ENCODE measurements around the gene ALCAM.

ALCAM gene

DNA sequence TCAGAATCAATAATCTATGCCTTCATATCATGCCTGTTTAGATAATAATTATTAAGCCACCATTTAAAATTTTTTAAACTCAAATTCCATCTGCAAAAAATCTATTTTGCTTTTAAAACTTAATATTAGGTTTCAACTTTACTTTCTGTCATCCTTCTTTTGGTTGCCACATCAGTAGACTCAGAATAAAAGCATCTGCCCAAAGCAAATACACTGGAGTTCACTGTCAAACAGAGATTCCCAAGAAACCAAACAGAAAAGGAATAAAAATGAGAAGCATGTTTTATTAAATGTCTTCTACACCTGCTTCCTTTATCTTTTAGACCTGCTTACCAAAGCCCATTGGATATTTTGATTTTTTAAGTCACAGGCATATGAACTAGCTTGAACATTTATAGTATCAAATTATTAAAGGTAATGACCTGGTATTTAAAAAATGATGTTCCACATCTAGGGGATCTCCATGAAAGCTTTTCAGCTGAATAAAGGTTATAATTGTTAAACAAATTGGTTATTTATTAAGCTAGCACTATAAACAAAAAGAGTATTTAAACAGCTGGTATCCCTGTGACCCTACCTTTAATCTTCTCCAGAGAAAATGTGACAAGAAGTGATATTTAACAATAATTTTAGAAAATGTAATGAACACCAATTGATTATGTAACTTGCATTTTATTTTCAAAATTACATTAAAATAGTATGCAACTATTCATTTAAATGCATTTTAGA lies 62.5 kb downstream of the ALCAM start:
- DNase-seq (ENCODE audit: low spot score), result no peak

DNA sequence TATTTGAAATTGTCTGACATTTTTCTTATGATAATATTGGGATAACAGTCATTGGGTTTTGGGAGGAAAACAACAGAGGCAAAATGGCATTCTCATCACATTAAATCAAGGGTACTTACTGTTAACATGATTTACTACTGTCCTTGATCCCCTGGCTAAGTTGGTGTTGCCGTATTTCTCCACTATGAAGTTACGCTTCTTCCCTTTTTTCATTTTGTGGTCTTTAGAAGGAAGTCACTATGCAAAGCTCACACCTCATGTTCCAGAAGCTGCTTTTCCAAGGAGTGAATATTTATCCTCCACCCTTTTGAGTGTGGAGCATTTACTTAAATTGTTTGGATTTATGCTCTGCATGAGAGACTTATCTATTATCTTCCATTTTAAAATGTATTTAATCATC lies 63.7 kb downstream of the ALCAM start:
- DNase-seq (ENCODE audit: low spot score), result no peak

DNA sequence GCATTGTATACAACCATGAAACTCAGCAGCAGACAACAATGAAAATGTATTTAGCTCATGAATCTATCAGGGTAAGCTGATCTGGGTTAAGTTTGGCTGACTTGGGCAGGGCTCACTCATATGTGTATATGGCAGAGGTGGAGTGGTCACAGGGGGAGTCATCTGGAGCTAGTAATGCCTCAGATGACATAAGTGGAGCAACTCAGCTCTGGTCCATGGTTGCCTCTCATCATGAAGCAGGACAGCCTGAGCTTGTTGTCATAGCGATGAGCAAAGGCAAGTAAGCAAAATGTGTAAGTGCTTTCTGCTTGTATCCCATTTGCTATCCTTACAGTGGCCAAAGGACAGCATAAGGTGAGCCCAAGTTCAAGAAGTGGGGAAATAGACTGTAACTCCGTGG lies 64.5 kb downstream of the ALCAM start:
- DNase-seq (ENCODE audit: low spot score), result no peak

- DNase-seq (ENCODE audit: low spot score), result no peak
These were observed 68.6 kb downstream of the ALCAM start for GRCh38 chr3:105435277-105435676.

GRCh38 chr3:105436687-105437086 lies 70.0 kb downstream of the ALCAM start:
- no peak for DNase-seq (ENCODE audit: low spot score)

- no peak for DNase-seq (ENCODE audit: low spot score)
These were observed 73.4 kb downstream of the ALCAM start for GRCh38 chr3:105440113-105440512.

GRCh38 chr3:105444725-105445124 lies 78.0 kb downstream of the ALCAM start:
- DNase-seq (ENCODE audit: low spot score), result no peak

- peak; percentile 7 for DNase-seq (ENCODE audit: low spot score)
These were observed 81.8 kb downstream of the ALCAM start for GRCh38 chr3:105448338-105448982.

DNA sequence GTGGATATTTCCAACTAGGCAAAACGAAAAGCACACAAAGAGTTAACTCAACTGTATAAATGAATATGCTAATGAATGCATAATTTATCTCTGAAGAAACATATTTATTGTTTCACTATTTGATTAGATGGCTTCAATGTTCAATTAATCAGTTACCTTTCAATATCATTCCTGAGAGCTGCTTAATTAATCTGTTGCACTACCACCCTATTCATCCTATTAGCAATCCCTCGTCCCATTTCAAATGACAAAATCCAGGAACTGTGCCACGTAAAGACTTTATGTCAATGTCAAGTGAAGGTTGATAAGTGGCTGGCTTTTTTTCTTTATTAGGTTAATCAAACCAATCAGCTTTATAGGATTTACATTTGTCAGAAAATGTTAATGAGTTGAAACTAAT lies 82.7 kb downstream of the ALCAM start:
- no peak for DNase-seq (ENCODE audit: low spot score)

DNA sequence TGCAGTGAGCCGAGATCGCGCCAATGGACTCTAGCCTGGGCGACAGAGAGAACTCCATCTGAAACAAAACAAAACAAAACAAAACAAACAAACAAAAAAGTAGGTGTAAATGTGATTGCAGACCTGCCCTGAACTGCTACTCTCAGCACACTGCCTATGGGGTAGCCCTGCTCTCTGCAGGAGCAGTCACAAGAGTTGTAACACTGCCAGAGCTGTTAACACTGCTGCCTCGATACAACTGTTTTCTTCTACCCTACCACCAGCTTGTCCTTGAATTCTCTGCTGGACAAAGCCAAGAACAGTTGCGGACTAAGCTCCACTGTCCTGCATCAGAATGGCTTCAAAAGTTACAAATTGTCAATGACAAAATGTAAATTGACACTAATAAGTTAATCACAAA lies 89.3 kb downstream of the ALCAM start:
- no peak for DNase-seq (ENCODE audit: low spot score)

- DNase-seq (ENCODE audit: low spot score), result no peak
These were observed 92.0 kb downstream of the ALCAM start for GRCh38 chr3:105458518-105459215.

DNA sequence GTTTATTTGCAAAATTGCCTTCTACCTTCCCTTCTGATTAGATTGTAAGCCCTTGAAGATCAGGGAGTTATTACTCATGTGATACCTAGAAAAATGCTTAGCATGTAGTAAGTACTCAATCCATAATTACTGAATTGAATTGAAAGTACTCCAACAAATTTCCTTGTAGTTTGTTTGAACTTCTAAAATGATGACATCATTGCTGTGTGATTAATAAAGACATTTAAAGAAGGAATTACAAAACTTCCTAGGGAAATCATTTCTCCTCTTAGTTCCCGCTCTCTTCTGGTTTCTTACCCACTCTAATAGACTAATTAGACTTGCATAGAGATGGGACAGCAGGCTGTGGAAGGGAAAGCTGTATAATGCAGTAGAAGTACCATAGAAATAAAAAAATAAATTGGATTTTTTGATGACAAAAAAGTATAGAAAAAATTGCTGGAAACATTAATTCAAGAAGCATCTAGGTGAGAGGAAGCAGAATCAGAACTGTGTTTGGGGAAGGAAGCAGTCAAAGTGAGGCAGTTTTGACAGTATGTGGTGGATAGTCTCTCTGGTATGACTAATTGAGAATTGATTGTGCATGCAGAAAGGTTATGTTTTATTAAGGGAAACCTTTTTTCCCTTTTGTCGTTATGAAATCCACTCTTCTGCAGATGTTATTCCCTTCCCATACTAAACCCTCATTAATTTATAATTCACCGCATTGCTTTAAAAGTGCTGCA lies 93.0 kb downstream of the ALCAM start:
- DNase-seq (ENCODE audit: low spot score), result no peak

GRCh38 chr3:105463620-105464019 lies 96.9 kb downstream of the ALCAM start:
- no peak for DNase-seq (ENCODE audit: low spot score)

DNA sequence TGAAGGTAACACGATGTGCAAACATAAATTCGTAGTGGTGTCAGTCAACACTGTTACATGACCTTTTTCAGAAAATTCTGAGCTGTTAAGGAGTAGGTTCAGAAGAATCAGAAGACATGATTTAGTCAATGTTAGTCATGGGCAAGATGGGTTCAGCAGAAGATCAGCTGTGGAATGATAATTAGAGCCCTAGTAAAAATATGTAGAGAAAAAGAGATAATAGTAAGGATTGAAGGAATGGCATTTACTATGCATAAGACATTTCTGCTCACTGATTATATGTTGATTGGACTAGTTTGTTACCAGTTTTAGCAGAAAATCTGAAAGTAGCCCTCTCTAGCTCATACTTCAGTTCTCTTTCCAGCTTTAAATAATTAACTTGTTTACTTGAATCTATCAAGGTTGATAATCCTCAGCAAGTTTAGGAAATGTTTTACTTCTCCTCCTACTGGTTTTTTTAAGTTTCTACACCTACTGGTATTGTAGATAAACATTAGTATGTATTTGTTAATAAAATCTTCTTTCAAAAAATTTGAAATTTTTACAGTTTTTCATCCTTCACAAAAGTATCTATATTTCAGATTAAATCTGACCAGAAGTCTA lies 98.6 kb downstream of the ALCAM start:
- DNase-seq (ENCODE audit: low spot score), result no peak

- DNase-seq (ENCODE audit: low spot score), result no peak
These were observed 99.4 kb downstream of the ALCAM start for GRCh38 chr3:105466072-105466471.

DNA sequence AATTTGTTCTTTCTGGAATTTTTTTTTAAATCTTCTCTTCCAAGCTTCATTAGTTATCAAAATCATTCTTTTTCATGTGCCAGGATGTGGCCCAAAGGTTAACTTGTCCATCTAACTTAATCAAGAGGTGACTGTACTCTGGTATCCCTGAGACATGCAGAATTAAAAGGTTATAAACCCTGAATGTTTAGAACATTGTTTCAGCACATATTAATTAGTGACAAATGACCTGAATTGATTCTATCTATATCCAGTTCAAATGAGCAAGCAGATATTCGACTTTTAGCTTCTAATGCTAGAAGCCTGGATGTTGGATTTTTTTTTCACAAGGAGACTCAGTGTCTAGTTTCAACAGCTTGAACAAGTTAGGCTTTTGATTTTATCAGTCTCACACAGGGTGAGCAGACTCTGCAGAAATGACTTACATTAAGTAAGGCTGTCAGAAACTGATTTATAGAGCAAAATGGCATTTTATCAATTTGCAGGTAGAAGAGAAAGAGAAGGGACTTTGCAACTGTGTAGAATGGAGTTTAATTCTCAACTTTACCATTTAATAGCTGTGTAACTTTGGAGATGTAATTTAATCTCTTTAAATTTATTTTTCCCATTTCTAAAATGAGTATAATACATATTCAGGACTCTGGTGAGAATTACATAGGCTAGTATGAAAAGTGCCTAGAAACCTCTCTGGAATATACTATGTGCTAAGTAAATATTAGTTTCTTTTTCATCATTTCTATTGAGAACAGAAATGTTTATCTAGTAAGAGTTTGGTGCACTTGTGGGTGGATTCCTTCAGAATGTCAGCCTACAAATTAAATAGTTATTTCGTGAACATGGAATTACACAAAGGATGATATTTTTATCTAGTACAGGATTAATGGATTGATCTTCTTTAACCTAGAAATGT lies 100.0 kb downstream of the ALCAM start:
- no peak for DNase-seq (ENCODE audit: low spot score)

DNA sequence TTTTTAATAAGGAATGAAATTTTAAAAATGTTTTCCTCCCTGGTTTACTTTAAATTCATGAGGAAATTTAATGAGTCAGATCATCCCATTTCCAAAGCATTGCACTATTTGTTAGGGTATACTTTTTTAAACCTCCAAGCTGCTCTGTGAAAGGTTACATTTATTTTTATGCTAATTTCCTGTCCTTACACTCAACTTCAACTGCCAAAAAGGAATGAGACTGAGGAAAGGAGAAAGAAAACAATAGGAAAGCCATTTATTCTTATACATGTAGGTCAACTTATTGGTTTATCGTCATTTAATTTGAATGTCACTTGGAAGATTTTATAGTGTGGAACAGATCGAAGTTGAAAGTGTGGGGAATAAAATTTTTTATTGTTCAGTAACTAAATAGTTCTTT lies 104.1 kb downstream of the ALCAM start:
- DNase-seq (ENCODE audit: low spot score), result no peak

- DNase-seq (ENCODE audit: low spot score), result no peak
These were observed 107.0 kb downstream of the ALCAM start for GRCh38 chr3:105473521-105474223.

DNA sequence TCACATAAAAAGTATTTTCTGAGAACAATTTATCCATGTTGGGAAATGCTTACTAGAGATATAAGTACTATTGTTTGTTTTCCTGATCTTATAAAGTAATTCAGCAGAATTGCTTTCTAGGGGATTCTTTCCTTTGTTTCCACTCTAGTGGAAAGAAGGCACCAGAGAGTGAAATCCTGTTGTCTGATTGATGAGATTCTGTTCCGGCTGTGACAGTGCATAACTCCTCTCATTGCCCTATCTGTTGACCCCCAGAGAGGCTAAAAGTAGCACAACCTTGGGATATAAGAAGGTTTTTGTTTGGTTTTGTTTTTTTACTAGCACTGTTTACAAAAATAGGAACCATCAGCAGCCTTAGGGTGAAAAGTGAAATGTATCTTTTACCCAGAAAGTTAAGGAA lies 114.1 kb downstream of the ALCAM start:
- DNase-seq (ENCODE audit: low spot score), result no peak

GRCh38 chr3:105483476-105483875 lies 116.8 kb downstream of the ALCAM start:
- DNase-seq (ENCODE audit: low spot score), result no peak

- DNase-seq (ENCODE audit: low spot score), result no peak
These were observed 123.3 kb downstream of the ALCAM start for GRCh38 chr3:105490045-105490444.

Data from cerebellar cortex (tissue), 1 donor.